IgD-negative memory B cell (primary cell): Measurements from ENCODE around the gene GFRAL. TPM values are rescaled to one million over a fixed set of nuclear protein-coding genes. Genes with fewer than 3 reads are reported as not detected.

Source experiments
- polyA plus RNA-seq: library from polyadenylated mRNA; unstranded; fragments of 300-500 nt; fragmentation: Illumina TruSeq; gene quantifications from one replicate; pipeline ENCODE4 v1.2.3, GENCODE V29; 2021

The GFRAL gene
- polyA plus RNA-seq, 1 donor from 2014 or later = not detected

Other genes starting within 250 kb of the GFRAL start
- not detected for gene HCRTR2, start 153.0 kb upstream of the GFRAL start, polyA plus RNA-seq